ENCODE measurements around the gene OR5P2. TPM values are rescaled to one million over a fixed set of nuclear protein-coding genes. Genes with fewer than 3 reads are reported as not detected.

The OR5P2 gene
- total RNA-seq, 1 donor, result not detected

Other genes with a start within 250 kb of the OR5P2 start
- 1.5 TPM for gene CYB5R2, start 123.4 kb downstream of the OR5P2 start, total RNA-seq
- not detected for gene OVCH2, start 90.5 kb downstream of the OR5P2 start, total RNA-seq
- gene OR5P3, start 33.9 kb upstream of the OR5P2 start, total RNA-seq, result not detected
- not detected for gene OR10A6, start 134.3 kb upstream of the OR5P2 start, total RNA-seq
- gene OR10A3, start 144.8 kb upstream of the OR5P2 start, total RNA-seq, result not detected
- gene NLRP10, start 168.5 kb upstream of the OR5P2 start, total RNA-seq, result not detected
- 417 TPM for gene EIF3F, start 190.4 kb upstream of the OR5P2 start, total RNA-seq

Measured in mononuclear cell (primary cell).